NCI-H1092 treated with DMSO at 0.1 percent for 48 hours (cell line): ENCODE results near the gene CHN2.

Experiments used
- DNase-seq: peaks from one replicate; lab custom pipeline; 2025; lab: John Stamatoyannopoulos, UW

The CHN2 gene

GRCh38 chr7:29469976-29470557 is 275.5 kb downstream of the CHN2 start:
- DNase-seq: no peak

GRCh38 chr7:29471444-29472138 is 277.0 kb downstream of the CHN2 start:
- no peak for DNase-seq

- DNase-seq: no peak
Observed at GRCh38 chr7:29476916-29477315, 282.3 kb downstream of the CHN2 start.

- DNase-seq: no peak
Observed at GRCh38 chr7:29478226-29478625, 283.7 kb downstream of the CHN2 start.

GRCh38 chr7:29478687-29479240 is 284.2 kb downstream of the CHN2 start:
- no peak for DNase-seq

- no peak for DNase-seq
Observed at GRCh38 chr7:29479301-29480200, 285.0 kb downstream of the CHN2 start.

GRCh38 chr7:29480451-29480850 is 285.9 kb downstream of the CHN2 start:
- peak; percentile 48 for DNase-seq

- DNase-seq: peak; percentile 42
Observed at GRCh38 chr7:29480934-29481651, 286.5 kb downstream of the CHN2 start.

GRCh38 chr7:29482056-29482455 is 287.5 kb downstream of the CHN2 start:
- peak; percentile 72 for DNase-seq

GRCh38 chr7:29483219-29484104 is 288.9 kb downstream of the CHN2 start:
- no peak for DNase-seq

GRCh38 chr7:29484280-29484679 is 289.7 kb downstream of the CHN2 start:
- no peak for DNase-seq

- peak; percentile 64 for DNase-seq
Observed at GRCh38 chr7:29485339-29486190, 291.0 kb downstream of the CHN2 start.

GRCh38 chr7:29486191-29486700 is 291.7 kb downstream of the CHN2 start:
- no peak for DNase-seq

- no peak for DNase-seq
Observed at GRCh38 chr7:29487424-29487823, 292.8 kb downstream of the CHN2 start.

- DNase-seq: no peak
Observed at GRCh38 chr7:29488203-29488970, 293.8 kb downstream of the CHN2 start.

GRCh38 chr7:29488977-29489376 is 294.4 kb downstream of the CHN2 start:
- DNase-seq: no peak

- no peak for DNase-seq
Observed at GRCh38 chr7:29490094-29490607, 295.6 kb downstream of the CHN2 start.

GRCh38 chr7:29494350-29494749 is 299.8 kb downstream of the CHN2 start:
- DNase-seq: no peak

GRCh38 chr7:29495653-29496052 is 301.1 kb downstream of the CHN2 start:
- no peak for DNase-seq
